HG03066 (cell line): Measurements from ENCODE around the gene RPS28.

Experiments used
- ATAC-seq: cut with Tn5 transposase; IDR thresholded peaks from one replicate; pipeline ENCODE4 v1.9.1; 2021; ENCODE audit warnings: low read depth; ENCODE audit not compliant: unreplicated experiment

The RPS28 gene

GRCh38 chr19:8370176-8371010, 49.1 kb downstream of the RPS28 start:
- ATAC-seq, result no peak

- ATAC-seq, result no peak
Observed at GRCh38 chr19:8371011-8371804, 49.9 kb downstream of the RPS28 start.
